Measurements from ENCODE around the gene GLT8D1. TPM values are rescaled to one million over a fixed set of nuclear protein-coding genes. Genes with fewer than 3 reads are reported as not detected.
"Not testable (repeated sequence)": the region's sequence is repeated elsewhere in the genome, so short reads cannot be mapped to it uniquely, and the experiment has no call there.

The GLT8D1 gene
- total RNA-seq, 1 experiment from 2014 or later = 42.1 TPM

DNA sequence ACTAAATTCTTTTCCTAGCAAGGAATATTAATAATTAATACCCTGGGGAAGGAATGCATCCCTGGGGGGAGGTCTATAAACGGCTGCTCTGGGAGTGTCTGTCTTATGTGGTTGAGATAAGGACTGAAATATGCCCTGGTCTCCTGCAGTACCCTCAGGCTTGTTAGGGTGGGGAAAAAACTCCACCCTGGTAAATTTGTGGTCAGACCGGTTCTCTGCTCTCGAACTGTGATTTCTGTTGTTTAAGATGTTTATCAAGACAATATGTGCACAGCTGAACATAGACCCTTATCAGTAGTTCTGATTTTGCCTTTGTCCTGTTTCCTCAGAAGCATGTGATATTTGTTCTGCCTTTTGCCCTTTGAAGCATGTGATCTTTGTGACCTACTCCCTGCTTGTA, 23.2 kb upstream of the GLT8D1 start:
- H3K36me3 ChIP-seq (ENCODE audit: control insufficient read depth in 1 of 2, insufficient read depth in 2 of 2, low read length in 2 of 2) = peaks cover 9 to 23% of the 10 kb centered on the region in 2 experiments
- CTCF ChIA-PET; H3K9me3 ChIP-seq (ENCODE audit: control insufficient read depth in 1 of 2, insufficient read depth in 1 of 2, low read depth in 1 of 2, low read length in 2 of 2); BruUV-seq (replicated peaks); H2AFZ ChIP-seq (ENCODE audit: low read depth, low read length, poor library complexity, severe bottlenecking); H3K4me3 ChIP-seq (replicated peaks in 1 of 2; ENCODE audit: low read depth in 1 of 2, low read length in 2 of 2); DNase-seq (ENCODE audit: low read depth, low spot score); POLR2A ChIA-PET; H3K4me1 ChIP-seq (ENCODE audit: control insufficient read depth in 1 of 2, insufficient read depth in 2 of 2, low read length in 2 of 2); H3K27me3 ChIP-seq (ENCODE audit: insufficient read depth, low read length); H3K27ac ChIP-seq (ENCODE audit: low read depth, low read length); ATAC-seq; H4K20me1 ChIP-seq (ENCODE audit: insufficient read depth); intact Hi-C loops (cut with micrococcal nuclease); RAD21 ChIA-PET (ENCODE audit: low non-redundant PET in 1 of 2, low total read pairs in 2 of 2, uncharacterized antibody in 2 of 2, unreplicated experiment in 2 of 2); H3K9ac ChIP-seq (ENCODE audit: low read length); H3K79me2 ChIP-seq (ENCODE audit: insufficient read depth, low read length); H3K9me2 ChIP-seq (ENCODE audit: insufficient read depth); H3K4me2 ChIP-seq (ENCODE audit: low read length): not testable (repeated sequence)
- TF ChIP-seq CBX3 (IDR thresholded peaks at IDR 0.05; ENCODE audit: low read depth) = 0 out of 2 replicates have a peak, but pooled peaks have one; percentile 13

DNA sequence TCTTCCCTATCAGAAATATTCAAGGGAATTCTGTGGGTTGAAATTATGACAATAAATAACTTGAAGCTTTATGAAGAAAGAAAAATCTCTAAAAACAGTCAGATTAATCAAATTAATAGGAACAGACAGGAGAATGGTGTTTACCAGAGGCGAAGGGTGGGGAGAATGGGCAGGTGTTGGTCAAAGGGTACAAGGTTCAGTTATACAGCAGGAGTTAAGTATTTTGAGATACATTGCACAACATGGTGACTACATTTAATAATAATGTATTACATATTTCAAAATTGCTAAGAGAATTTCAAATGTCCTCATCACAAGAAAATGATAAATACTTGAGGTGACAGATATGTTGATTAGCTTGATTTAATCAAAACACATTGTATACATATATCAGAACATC, 18.9 kb upstream of the GLT8D1 start:
- ATAC-seq = no peak
- Histone ChIP-seq H4K20me1 (ENCODE audit: insufficient read depth) (no peaks in the 10 kb centered on the region), H3K79me2 (ENCODE audit: insufficient read depth, low read length) (no peaks in the 10 kb centered on the region), H3K4me1 (ENCODE audit: control insufficient read depth in 1 of 2, insufficient read depth in 2 of 2, low read length in 2 of 2) (no peaks in the 10 kb centered on the region), H3K9me3 (ENCODE audit: control insufficient read depth in 1 of 2, insufficient read depth in 1 of 2, low read depth in 1 of 2, low read length in 2 of 2) (no peaks in the 10 kb centered on the region), H3K9me2 (ENCODE audit: insufficient read depth) (no peaks in the 10 kb centered on the region), H3K4me2 (ENCODE audit: low read length) (no peak overlapping the region), H3K9ac (ENCODE audit: low read length) (no peak overlapping the region), H2AFZ (ENCODE audit: low read depth, low read length, poor library complexity, severe bottlenecking) (no peak overlapping the region), H3K4me3 (replicated peaks in 1 of 2; ENCODE audit: low read depth in 1 of 2, low read length in 2 of 2) (no peak overlapping the region), H3K27ac (ENCODE audit: low read depth, low read length) (no peak overlapping the region), H3K36me3 (ENCODE audit: control insufficient read depth in 1 of 2, insufficient read depth in 2 of 2, low read length in 2 of 2) (peaks cover 0 to 3% of the 10 kb centered on the region in 2 experiments; a peak in 1 of 4 replicates), H3K27me3 (ENCODE audit: insufficient read depth, low read length) (no peaks in the 10 kb centered on the region)
- BruUV-seq (replicated peaks) = no TSS peak
- intact Hi-C loops (cut with micrococcal nuclease) = no loop called here
- CTCF ChIA-PET = no interaction called here
- RAD21 ChIA-PET (ENCODE audit: low non-redundant PET in 1 of 2, low total read pairs in 2 of 2, uncharacterized antibody in 2 of 2, unreplicated experiment in 2 of 2) = no interaction called here
- POLR2A ChIA-PET = no interaction called here
- no peak for DNase-seq (ENCODE audit: low read depth, low spot score)
- no peak for TF ChIP-seq FOSL1 (IDR thresholded peaks at IDR 0.05; ENCODE audit: low read depth)
- TF ChIP-seq, protein P1, sequence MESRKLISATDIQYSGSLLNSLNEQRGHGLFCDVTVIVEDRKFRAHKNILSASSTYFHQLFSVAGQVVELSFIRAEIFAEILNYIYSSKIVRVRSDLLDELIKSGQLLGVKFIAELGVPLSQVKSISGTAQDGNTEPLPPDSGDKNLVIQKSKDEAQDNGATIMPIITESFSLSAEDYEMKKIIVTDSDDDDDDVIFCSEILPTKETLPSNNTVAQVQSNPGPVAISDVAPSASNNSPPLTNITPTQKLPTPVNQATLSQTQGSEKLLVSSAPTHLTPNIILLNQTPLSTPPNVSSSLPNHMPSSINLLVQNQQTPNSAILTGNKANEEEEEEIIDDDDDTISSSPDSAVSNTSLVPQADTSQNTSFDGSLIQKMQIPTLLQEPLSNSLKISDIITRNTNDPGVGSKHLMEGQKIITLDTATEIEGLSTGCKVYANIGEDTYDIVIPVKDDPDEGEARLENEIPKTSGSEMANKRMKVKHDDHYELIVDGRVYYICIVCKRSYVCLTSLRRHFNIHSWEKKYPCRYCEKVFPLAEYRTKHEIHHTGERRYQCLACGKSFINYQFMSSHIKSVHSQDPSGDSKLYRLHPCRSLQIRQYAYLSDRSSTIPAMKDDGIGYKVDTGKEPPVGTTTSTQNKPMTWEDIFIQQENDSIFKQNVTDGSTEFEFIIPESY (IDR thresholded peaks at IDR 0.05; ENCODE audit: extremely low read depth, insufficient replicate concordance, low read length) = no peak
- TF ChIP-seq, protein P2, sequence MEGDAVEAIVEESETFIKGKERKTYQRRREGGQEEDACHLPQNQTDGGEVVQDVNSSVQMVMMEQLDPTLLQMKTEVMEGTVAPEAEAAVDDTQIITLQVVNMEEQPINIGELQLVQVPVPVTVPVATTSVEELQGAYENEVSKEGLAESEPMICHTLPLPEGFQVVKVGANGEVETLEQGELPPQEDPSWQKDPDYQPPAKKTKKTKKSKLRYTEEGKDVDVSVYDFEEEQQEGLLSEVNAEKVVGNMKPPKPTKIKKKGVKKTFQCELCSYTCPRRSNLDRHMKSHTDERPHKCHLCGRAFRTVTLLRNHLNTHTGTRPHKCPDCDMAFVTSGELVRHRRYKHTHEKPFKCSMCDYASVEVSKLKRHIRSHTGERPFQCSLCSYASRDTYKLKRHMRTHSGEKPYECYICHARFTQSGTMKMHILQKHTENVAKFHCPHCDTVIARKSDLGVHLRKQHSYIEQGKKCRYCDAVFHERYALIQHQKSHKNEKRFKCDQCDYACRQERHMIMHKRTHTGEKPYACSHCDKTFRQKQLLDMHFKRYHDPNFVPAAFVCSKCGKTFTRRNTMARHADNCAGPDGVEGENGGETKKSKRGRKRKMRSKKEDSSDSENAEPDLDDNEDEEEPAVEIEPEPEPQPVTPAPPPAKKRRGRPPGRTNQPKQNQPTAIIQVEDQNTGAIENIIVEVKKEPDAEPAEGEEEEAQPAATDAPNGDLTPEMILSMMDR (IDR thresholded peaks at IDR 0.05 in 2 of 3, conservative IDR thresholded peaks at IDR 0.05 in 1 of 3; ENCODE audit: borderline replicate concordance in 1 of 3, insufficient read depth in 1 of 3, low read depth in 2 of 3, low read length in 2 of 3) = no peak
- TF ChIP-seq, protein P3, sequence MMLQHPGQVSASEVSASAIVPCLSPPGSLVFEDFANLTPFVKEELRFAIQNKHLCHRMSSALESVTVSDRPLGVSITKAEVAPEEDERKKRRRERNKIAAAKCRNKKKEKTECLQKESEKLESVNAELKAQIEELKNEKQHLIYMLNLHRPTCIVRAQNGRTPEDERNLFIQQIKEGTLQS (IDR thresholded peaks at IDR 0.05) = no peak
- no peak for TF ChIP-seq EZH2phosphoT487 (IDR thresholded peaks at IDR 0.05; ENCODE audit: borderline replicate concordance)
- TF ChIP-seq CBX3 (IDR thresholded peaks at IDR 0.05; ENCODE audit: low read depth) = no peak
- TF ChIP-seq SRF (IDR thresholded peaks at IDR 0.05; ENCODE audit: low read depth) = no peak
- no peak for TF ChIP-seq ELF1 (IDR thresholded peaks at IDR 0.05; ENCODE audit: borderline replicate concordance, low read depth)
- TF ChIP-seq EGR1 (IDR thresholded peaks at IDR 0.05; ENCODE audit: low read depth) = no peak
- TF ChIP-seq SP1 (IDR thresholded peaks at IDR 0.05; ENCODE audit: low read depth) = no peak
- TF ChIP-seq, protein P4, sequence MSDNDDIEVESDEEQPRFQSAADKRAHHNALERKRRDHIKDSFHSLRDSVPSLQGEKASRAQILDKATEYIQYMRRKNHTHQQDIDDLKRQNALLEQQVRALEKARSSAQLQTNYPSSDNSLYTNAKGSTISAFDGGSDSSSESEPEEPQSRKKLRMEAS (IDR thresholded peaks at IDR 0.05) = no peak
- TF ChIP-seq POLR2AphosphoS5 (IDR thresholded peaks at IDR 0.05; ENCODE audit: low read depth, low read length) = no peak
- TF ChIP-seq ZNF274 (IDR thresholded peaks at IDR 0.05; ENCODE audit: low read depth, low read length) = no peak
- no peak for TF ChIP-seq RAD21 (IDR thresholded peaks at IDR 0.05; ENCODE audit: low read depth)
- no peak for TF ChIP-seq POLR2A (IDR thresholded peaks at IDR 0.05; ENCODE audit: borderline replicate concordance, extremely low read depth, insufficient read depth, insufficient read length)
- TF ChIP-seq YY1 (IDR thresholded peaks at IDR 0.05; ENCODE audit: extremely low read depth, insufficient replicate concordance, low read depth, low read length) = no peak
- TF ChIP-seq SIN3A (IDR thresholded peaks at IDR 0.05; ENCODE audit: low read depth) = no peak
- TF ChIP-seq EZH2 (IDR thresholded peaks at IDR 0.05) = no peak
